NCI-H187 (cell line): ENCODE measurements around the gene PTPRR.
"Not testable (repeated sequence)": the region's sequence is repeated elsewhere in the genome, so short reads cannot be mapped to it uniquely, and the experiment has no call there.

Experiments
- DNase-seq, 2 experiments: peaks; one replicate each; lab custom pipeline; 2025; lab: John Stamatoyannopoulos, UW

The PTPRR gene

DNA sequence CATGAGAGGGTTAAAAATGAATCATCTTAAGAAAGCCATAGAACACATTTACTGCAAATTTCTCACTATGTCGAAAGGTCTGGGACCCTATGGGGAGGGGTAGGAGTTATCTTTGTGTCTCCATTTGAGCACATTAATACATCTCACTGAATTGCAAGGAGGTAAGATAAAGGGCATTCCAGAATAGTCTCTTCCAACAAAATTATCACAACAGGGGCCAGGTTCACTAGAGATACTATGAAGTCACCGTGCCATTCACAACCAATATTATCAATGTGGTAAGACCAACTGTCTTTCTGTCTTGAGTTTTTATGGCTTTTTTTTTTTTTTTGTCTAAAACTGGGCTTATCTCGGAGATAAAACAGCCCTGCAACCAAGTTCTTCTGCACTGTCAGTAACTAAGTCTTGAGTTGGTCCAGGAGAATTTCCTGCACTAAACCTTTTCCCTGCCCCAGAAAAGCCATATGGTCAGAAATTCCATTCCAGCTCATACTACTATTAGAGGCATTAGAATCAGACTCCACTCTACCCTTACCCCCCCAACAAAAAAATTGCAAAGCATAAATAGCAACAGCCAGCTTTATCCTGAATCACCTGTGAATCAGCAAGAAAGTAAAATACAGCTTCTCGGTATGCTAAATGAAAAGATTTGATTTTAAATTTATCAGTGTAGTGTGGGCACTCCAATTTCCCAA, 79.7 kb downstream of the PTPRR start:
- no peak for DNase-seq

DNA sequence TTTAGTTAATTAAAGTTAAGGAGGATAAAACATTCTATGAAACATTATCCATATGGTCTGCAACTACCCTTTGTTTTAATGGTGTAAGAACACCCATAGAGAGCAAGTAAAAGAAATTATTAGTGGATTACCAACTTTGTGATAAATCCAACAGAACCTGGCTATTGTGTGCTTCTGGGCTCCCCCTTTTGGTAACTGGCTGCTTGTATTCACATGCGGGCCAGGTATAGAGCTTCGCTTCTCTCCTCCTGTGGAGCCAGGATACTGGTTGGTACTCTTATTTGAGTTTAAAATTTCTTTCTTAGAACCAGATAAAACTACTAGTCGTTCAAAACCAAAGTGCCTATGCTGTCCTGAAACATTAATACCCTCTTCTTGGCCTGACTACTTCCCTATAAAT, 81.0 kb downstream of the PTPRR start:
- DNase-seq: no peak

DNA sequence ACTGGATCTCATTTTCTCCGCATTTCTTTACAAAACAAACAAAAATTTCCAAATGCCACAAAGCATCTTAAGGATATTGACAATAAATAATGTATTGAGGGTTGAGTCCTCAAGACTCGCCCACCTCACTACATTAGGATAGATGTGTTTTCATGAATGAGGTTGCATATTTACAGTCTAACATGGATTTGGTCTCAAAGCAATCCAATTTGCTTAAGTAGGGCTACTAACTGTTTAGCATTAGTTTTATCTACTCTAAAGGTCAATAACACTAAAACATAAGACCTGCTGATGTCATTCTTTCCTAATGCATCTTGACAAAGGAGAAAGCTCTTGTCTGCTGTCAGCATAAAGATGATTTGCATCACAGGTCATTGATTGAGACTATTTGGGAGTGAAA, 82.4 kb downstream of the PTPRR start:
- no peak for DNase-seq

DNA sequence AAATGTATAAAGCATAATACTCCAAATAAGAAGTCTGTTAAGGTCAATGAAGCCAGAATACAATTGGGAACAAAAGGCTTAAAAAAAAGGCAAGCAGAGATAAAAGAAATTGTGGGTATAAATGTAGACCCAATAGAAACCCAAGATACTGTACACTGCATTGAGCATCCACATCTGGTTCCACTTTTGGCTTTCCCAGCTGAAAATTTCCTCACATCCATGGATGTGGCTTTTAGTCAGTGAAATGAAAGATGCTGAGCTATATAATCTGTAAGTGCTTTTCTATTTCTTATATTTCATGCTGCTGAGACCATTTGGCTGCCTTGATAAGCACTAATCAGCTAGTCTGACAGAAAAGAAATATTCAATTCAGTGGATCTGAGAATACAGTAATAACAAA, 83.5 kb downstream of the PTPRR start:
- DNase-seq: no peak

DNA sequence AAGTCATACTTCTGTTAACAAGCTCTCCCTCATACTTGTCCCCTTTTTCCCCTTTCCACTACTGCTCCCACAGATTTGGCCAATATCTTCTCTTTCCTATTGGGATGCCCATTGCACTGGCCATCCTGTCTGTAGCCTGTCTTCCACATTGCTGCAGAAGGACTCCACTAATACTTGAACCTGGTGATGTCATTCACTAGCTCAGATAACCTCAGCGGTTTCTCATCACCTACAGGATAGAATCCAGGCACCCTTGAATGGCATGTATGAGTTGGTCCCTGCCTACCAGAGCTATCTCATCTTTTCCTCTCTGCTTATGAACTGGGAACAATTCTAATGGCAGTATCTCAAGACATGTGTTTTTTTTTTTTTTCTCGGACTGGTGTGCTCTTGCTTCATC, 84.6 kb downstream of the PTPRR start:
- DNase-seq: no peak

DNA sequence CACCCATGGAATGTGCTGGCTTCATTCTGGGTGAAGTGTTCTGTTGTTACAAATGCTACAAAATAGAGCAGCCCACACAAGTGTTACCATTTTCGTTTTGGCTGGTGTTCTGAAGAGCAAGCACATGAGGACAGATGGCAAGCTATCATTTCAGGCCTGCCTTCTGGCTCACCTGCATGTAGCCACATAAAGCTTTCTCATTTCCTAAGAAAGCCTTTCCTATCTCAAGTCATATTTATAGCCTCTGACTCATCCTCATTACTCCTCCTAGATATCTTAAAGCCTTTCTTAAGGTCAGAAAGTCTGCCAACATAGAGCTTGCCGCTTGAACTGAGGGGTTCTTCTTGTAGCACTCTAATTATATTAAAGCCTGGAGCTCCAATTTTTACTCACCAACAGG, 89.0 kb downstream of the PTPRR start:
- DNase-seq: no peak

DNA sequence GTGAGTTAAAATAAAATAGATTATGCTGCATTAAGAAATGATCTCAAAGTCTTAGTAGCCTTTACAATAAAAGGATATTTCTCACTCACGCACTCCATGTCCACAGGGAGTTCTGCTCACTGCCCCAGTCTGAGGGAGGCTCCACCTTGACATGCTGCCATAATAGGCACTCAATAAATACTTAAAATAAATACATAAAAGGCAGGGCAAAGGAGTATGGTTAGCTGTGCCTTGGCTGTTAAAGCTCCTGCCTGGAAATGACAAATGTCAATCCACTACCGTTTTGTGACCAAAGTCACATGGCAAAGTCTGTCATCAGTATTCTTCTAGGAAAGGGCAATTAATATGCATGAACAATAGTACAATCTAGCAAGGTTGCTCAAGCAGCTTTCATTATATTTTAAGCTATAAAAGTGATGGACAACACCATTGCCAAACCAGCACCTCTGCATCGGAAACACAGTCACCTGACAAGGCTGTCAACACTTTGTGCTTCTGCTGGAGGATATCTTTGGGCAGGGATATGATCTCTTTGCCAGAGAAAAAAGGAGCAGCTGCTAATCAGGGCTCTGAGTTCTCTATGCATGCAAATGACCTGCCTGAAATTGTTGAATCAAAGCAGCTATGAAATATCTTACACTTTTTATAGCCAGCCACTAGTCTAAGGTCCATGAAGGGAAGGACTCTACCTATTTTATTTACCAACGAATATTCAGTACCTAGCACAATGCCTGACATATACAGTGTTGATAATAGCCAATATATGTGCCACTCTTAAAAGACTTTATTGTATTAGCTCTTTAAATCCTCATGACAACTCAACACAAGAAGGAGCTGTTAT, 90.1 kb downstream of the PTPRR start:
- DNase-seq: no peak

DNA sequence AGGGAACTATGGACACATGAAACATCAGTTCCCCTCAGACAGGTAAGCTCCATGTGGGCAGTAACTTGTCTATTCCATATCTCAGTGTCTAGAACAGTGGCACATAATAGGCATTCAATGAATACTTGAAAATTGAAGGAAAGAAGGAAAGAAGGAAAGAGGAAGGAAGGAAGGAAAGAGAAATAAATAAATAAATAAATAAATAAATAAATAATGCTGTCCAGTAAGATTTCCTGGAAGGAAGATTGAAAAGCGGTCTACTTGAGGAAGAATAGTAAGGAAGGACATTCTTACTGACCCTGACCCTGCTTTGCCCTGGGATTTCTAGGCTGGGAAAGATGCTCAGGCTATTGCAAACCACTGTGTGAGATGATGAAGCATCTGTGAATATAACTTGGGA, 91.5 kb downstream of the PTPRR start:
- DNase-seq: no peak

DNA sequence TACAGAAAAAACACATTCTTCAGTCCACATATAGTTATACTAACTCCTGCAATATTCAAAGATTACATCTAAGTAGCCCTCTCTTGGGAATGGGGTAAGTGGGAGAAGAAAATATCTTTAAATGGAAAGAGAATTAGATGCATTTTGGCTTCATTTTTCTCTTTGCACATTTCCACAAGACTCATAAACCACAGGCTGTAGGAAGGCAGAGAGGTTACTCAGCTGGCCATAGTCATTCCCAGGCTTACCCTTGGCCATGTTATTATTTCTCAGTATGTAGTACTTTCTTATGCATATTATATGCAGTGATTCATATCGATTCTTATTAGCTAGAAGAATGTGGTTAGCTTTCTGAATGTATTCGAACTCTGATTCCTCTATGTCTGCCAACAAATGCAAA, 92.2 kb downstream of the PTPRR start:
- no peak for DNase-seq

DNA sequence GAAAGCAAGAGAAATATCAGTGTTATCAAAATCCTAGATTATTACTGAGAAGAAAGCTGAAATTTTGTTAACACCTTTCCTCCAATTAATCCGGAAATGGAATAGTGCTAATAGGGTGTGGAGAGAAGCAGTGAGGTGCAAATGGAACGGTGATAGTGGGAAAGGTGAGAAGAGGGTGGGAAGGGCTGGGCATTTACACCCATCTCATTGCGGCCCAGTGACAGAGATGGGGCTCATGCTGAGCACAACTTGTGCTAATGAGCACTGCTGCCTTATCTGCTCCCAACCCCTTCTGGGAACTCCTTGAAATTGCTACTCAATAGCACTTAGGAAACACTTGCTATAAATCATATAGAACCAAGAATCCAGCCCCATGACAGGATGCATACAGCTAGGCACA, 94.4 kb downstream of the PTPRR start:
- no peak for DNase-seq

DNA sequence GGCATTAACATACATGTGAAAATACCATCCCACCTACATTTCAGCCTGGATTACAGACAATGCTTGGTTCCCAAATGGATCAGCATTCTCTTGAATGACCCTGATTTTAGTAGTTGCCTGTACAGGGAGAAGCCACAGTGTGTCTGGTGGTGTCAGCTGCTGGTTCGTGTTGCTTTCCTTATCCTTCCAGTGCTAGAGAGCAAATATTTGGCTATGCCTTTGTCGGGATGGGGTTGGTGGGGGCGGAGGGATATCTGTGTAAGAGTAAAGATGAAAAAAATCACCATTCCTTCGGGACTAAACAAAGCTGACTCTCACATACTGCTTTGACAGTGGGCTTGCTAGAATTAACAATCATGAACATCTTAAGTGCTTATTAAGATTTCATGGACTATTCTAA, 96.0 kb downstream of the PTPRR start:
- no peak for DNase-seq

DNA sequence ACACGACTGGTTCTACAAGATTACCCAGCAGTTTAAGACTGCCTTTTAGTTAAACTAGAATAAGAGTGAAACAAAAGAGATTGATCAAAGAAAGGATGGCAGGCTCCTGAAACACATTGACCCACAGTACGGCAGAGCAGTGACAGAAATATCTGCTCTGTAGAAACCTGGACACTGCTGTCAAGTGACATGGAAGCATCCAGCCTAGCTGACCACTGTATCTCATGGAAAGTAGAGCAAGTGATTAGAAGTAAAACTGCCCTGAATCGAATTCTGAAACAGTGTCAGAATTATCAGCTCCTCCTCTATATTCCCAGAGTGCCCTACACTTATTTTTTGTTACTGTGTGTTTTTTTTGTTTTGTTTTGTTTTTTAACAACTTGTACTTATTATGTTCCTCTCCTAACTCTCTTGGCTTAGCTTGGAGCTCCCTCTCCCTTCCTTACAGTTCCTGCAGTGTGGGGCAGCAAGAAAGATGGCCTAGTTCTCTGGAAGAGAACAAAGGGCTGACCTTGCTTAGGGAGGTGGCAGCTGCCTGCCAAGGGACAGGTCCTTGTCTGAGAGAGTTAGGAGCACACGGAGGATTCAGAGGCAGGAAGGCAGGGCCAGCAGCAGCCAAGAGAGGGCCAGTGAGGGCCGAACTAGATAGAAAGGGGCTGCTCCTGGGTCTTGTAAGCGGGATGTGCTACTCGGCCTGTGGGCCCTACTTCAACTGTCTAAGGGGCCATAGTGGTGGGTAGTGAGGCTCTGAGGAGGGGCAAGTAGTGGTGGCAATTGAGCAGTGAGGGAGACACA, 97.2 kb downstream of the PTPRR start:
- no peak for DNase-seq

DNA sequence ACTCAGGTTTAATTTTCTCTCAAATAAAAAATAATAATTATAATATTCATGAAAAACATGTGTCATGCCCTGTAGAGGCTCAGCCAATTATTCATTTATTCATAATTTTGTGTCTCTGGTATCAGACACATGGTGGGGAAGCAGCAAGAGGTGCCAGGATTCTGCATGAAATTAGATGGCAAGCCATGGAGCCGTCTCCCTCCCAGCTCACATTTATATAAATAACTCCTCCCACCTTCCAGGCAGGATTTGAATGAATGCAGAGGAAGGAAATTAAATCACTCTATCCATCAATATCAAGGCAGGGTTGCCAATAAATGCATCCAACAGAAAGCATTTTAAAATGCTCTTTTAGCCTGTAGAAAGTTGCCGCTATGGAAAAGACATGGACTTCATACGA, 98.1 kb downstream of the PTPRR start:
- no peak for DNase-seq

DNA sequence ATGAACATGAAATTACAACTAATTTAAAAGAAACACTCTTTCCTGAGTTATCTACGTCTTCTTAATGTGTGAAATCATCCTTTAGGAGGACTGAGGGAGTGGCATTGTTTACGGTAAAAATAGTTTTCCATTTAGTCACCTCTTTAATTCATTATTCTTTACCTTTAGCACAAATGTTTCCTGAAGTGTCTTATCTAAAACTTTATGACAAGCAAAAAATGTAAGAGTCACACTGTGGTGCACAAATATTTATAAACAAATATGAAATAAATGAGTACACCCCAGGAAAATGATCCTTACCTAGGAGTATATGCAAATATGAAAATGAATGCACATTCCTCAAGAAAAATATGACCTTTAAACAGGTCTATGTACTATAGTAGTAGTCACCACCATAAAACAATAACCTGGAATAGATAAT, 104.6 kb downstream of the PTPRR start:
- DNase-seq: no peak

DNA sequence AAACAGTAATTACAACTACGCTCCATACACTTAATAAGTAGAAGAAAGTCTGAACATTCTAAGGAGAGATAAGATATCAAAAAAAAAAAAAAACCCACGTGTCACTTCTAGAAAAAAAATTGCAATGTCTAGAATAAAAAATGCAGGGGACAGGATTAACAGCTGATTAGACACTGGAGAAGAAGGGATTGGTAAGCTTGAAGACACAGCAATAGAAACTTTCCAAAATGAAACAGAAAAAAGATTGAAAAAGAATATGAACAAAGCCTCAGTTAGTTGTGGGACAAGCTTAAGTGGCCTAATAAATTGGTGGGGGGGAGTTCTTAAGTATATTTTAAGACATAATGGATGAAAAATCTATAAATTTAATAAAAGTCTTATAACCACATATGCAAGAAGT, 105.5 kb downstream of the PTPRR start:
- no peak for DNase-seq

DNA sequence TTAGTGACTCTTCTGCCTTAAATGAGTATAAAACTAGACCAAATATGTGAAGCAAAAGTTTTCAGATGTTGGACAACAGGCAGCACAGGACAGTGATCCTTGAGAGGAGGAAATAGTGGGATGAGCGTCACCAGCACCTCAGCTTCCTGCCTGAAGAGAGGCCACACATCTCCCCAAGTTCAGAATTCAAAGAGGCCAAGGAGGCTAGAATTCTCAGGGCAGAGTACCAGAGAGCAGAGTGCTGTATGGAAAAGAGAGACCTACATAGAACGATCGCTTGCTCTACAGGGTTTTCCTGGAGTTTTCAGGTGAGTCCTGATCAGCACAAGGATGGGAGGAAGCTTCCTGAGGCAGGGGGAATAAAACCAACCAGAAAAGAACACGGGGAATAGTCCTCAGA, 107.0 kb downstream of the PTPRR start:
- DNase-seq: no peak

DNA sequence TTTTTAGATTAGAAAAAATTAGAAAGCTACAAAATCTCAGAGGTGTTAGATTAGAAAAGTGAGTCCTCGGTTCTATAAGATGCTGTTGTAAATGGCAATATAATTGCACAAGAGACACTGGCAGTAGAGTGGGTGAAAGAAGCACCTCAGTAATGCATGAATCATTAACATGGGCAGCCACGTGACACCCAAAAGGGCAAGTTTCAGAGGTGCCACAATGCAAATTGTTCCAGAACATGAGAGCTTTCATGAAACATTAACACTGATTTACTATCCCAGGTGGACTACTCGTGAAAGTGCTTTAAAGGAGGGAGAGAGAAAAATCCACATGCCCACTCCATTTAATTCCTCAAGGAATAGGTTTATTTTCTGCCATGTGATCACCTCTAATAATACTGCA, 108.4 kb downstream of the PTPRR start:
- DNase-seq: no peak

DNA sequence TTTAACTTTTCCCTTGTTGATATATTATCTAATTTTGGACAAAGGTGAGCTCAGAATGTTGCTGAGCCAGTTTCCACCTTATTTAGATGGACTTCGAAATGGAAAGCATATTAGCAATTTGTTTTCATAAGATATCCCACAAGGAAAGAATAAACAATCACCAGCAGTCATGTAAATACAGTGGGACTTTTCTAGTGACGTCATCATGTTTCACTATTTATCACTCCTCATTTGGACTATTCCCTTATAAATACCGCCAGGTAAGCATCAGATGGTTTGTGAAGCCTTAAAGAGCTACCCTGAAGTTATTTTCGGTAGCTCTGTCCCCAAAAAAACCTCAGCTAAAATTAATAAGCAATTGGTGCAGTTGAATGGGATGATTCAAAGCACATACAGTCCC, 110.7 kb downstream of the PTPRR start:
- no peak for DNase-seq

DNA sequence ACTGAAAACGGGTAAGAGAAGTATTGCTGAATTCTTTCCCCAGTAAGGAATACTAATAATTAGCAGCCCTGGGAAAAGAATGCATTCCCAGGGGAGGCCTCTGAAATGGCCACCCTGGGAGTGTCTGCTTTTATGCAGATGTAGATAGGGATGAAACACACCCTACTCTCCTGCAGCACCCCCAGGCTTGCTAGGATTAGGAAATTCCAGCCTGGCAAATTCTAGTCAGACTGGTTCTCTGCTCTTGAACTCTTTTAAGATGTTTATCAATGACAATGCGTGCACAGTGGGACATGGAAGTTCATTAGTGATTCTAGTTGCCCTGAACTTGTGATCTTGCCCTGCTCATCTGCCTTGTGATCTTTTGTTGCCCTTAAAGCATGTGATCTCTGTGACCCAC, 112.5 kb downstream of the PTPRR start:
- not testable (repeated sequence) for DNase-seq

DNA sequence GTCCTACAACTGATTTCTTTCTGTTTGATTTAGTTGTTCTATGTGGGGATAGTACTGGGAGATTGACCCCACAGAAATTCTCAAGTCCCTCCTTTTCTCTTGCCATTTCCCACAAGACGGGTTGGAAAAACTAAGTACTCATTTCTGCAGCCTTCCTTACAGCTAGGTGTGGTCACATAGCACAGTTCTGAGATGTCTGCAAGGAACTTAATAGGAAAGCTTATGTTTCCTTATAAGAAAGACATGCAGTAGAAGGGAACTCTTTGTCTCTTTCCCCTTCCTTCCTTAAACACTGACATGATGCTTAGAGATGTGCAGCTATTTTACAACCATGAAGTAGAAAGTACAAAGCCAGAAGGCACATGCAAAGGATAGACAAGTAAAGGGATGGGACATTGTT, 113.7 kb downstream of the PTPRR start:
- no peak for DNase-seq

DNA sequence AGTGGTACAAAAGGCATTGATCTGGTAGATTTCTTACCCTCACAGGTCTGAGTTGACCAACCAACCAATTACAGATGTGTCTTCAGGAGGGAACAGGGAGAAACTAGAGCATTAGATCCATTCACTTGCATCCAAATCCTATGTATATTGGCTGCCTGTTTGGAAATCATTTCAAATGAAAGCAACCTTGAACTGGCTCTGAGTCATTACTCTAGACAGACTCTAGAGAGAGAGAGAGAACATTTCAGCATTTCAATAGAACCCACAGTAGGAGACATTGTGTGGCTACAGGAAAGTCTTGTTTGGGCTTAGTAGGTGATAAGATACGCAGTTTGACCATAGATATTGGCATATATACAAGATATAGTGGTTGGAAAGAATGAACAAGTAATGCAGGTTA, 114.5 kb downstream of the PTPRR start:
- no peak for DNase-seq

DNA sequence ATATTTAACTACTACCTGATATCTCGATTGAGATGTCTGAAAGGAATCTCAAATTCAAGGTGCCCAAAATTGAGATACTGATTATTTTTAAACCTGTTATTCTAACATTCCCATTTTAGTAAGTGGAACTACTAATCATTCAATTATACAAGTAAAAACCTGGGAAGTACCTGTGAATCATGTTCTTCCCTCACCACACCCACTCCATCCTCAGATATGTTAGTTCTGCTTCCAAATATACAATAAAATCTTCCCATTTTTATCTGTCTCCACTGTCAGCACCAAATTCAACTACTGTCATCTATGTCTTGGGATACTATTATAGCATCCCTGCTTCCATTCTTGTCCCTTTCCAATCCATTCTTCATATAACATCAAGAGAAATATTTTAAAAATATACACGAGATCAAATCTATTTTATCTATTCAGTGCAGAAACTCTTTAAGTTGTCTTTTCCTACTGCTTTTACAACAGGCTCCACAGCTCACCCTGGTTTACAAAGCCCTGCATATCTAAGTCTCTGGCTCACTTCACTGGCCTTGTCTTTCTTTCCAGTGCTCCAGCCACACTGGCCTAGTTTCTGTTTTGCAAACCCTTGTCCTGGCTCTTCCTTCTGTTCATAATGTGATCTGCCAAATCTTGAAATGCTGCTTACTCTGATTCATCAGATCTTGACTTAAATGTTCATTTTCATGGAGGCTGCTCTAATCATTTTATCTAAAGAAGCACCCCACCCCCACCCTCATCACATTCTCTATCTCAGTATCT, 122.3 kb downstream of the PTPRR start:
- no peak for DNase-seq
